HCT116 (cell line): ENCODE data around the gene AURKAIP1. TPM values are rescaled to one million over a fixed set of nuclear protein-coding genes. Genes with fewer than 3 reads are reported as not detected.

Experiments
- ATAC-seq: fragments of 200-7000 bp; cut with Tn5 transposase; 2 replicates; pipeline ENCODE4 v1.9.1; 2020; ENCODE audit warnings: mild to moderate bottlenecking, moderate library complexity
- BruUV-seq: library from RNA; stranded (reverse); fragments of 400-500 nt; replicated peaks from 2 replicates; lab custom pipeline; 2021; lab: Mats Ljungman, UMichigan
- CTCF ChIA-PET: fragments of 300-600 bp; sonication (Branson Sonifier 250); formaldehyde crosslinking; loops from one replicate; lab custom pipeline; 2021; ENCODE audit warnings: antibody characterized with exemption; lab: Charles Lee
- POLR2A ChIA-PET: fragments of 300-600, 350-600 bp; sonication (Branson Sonifier 250); formaldehyde crosslinking; loops from one replicate; lab custom pipeline; 2021; ENCODE audit warnings: antibody characterized with exemption; lab: Charles Lee
- RAD21 ChIA-PET, 2 experiments: fragments of 300-600 bp; sonication (Branson Sonifier 250); formaldehyde crosslinking; loops; one replicate each; lab custom pipeline; 2023; ENCODE audit warnings: low total read pairs in 2 of 2; ENCODE audit not compliant: uncharacterized antibody in 2 of 2, unreplicated experiment in 2 of 2, low non-redundant PET in 1 of 2; lab: Charles Lee
- DNase-seq: peaks from one replicate; pipeline ENCODE4 v3.0.0-alpha.2; 2010; ENCODE audit warnings: low read depth, low spot score
- H2AFZ ChIP-seq: fragments of 200-600 bp; shearing (Covaris generic), sonication (generic); 2 replicates; pipeline ENCODE4 v1.6.1; 2017; ENCODE audit warnings: low read depth, mixed run types, mixed read lengths, antibody characterized with exemption, low read length; ENCODE audit not compliant: poor library complexity, severe bottlenecking
- H3K27ac ChIP-seq: 2 replicates; pipeline ENCODE4 v1.5.1; 2012; ENCODE audit warnings: low read depth, low read length
- H3K27me3 ChIP-seq: fragments of 200-600 bp; sonication (generic); 2 replicates; pipeline ENCODE4 v1.6.1; 2016; ENCODE audit warnings: mixed run types, low read length, mixed read lengths; ENCODE audit not compliant: insufficient read depth
- H3K36me3 ChIP-seq, 2 experiments: fragments of 200-500 bp in 1 of 2; fragments of 200-600 bp in 1 of 2; sonication (Bioruptor generic) in 1 of 2; sonication (generic) in 1 of 2; 2 replicates each; pipeline versions ENCODE4 v1.5.1 to v1.6.1; 2014 to 2016; ENCODE audit warnings: low read length in 2 of 2, inconsistent platforms in 1 of 2, mixed read lengths in 1 of 2, mixed run types in 1 of 2; ENCODE audit not compliant: insufficient read depth in 2 of 2, control insufficient read depth in 1 of 2
- H3K4me1 ChIP-seq, 2 experiments: fragments of 200-600 bp in 1 of 2; sonication (generic) in 1 of 2; 2 replicates each; pipeline versions ENCODE4 v1.5.1 to v1.6.1; 2012 to 2017; ENCODE audit warnings: low read length in 2 of 2, inconsistent platforms in 1 of 2, mild to moderate bottlenecking in 1 of 2, mixed read lengths in 1 of 2, mixed run types in 1 of 2, moderate library complexity in 1 of 2; ENCODE audit not compliant: insufficient read depth in 2 of 2, control insufficient read depth in 1 of 2
- H3K4me2 ChIP-seq: fragments of 200-600 bp; sonication (generic); 2 replicates; pipeline ENCODE4 v1.6.1; 2017; ENCODE audit warnings: mixed run types, low read length, mixed read lengths
- H3K4me3 ChIP-seq, 2 experiments: fragments of 200-600 bp in 1 of 2; sonication (generic) in 1 of 2; replicated peaks in 1 of 2; 2 replicates each; pipeline ENCODE4 v1.5.1; 2011 to 2016; ENCODE audit warnings: low read length in 2 of 2, control low read depth in 1 of 2, low read depth in 1 of 2, mild to moderate bottlenecking in 1 of 2, mixed read lengths in 1 of 2, mixed run types in 1 of 2
- H3K79me2 ChIP-seq: fragments of 200-600 bp; sonication (generic); 2 replicates; pipeline ENCODE4 v1.6.1; 2017; ENCODE audit warnings: mild to moderate bottlenecking, mixed run types, low read length, moderate library complexity, mixed read lengths; ENCODE audit not compliant: insufficient read depth
- H3K9ac ChIP-seq: fragments of 200-600 bp; sonication (generic); 2 replicates; pipeline ENCODE4 v1.6.1; 2016; ENCODE audit warnings: low read length, mixed read lengths
- H3K9me2 ChIP-seq: fragments of 200-600 bp; sonication (generic), shearing (Covaris generic); 2 replicates; pipeline ENCODE4 v1.6.1; 2017; ENCODE audit warnings: mixed run types, mild to moderate bottlenecking, moderate library complexity; ENCODE audit not compliant: insufficient read depth
- H3K9me3 ChIP-seq, 2 experiments: fragments of 200-500 bp in 1 of 2; fragments of 200-600 bp in 1 of 2; sonication (Bioruptor generic) in 1 of 2; sonication (generic) in 1 of 2; 2 replicates each; pipeline ENCODE4 v1.6.1; 2014 to 2017; ENCODE audit warnings: low read length in 2 of 2, mixed read lengths in 2 of 2, inconsistent platforms in 1 of 2, low read depth in 1 of 2, mild to moderate bottlenecking in 1 of 2, mixed run types in 1 of 2, moderate library complexity in 1 of 2; ENCODE audit not compliant: control insufficient read depth in 1 of 2, insufficient read depth in 1 of 2
- H4K20me1 ChIP-seq: fragments of 200-600 bp; sonication (generic), shearing (Covaris generic); 2 replicates; pipeline ENCODE4 v1.6.1; 2017; ENCODE audit warnings: mixed run types, mild to moderate bottlenecking, moderate library complexity; ENCODE audit not compliant: insufficient read depth
- CBX3 ChIP-seq: IDR thresholded peaks from 2 replicates; pipeline ENCODE4 v1.6.1; 2012; ENCODE audit warnings: low read depth
- CEBPB ChIP-seq: IDR thresholded peaks from 2 replicates; pipeline ENCODE4 v1.6.1; 2012; ENCODE audit warnings: low read depth
- ELF1 ChIP-seq: IDR thresholded peaks from 2 replicates; pipeline ENCODE4 v1.6.1; 2012; ENCODE audit warnings: low read depth, borderline replicate concordance
- EZH2 ChIP-seq: fragments of 200-600 bp; sonication (generic); IDR thresholded peaks from 2 replicates; pipeline ENCODE4 v1.6.1; 2017; ENCODE audit warnings: antibody characterized with exemption, mixed run types
- EZH2phosphoT487 ChIP-seq: fragments of 200-600 bp; IDR thresholded peaks from 2 replicates; pipeline ENCODE4 v1.6.1; 2018; ENCODE audit warnings: antibody characterized with exemption, borderline replicate concordance
- FOSL1 ChIP-seq: IDR thresholded peaks from 2 replicates; pipeline ENCODE4 v1.6.1; 2012; ENCODE audit warnings: low read depth
- POLR2A ChIP-seq: IDR thresholded peaks from 2 replicates; pipeline ENCODE4 v1.7.0; 2011; ENCODE audit warnings: borderline replicate concordance; ENCODE audit not compliant: insufficient read depth, insufficient read length; ENCODE audit errors: extremely low read depth
- POLR2AphosphoS5 ChIP-seq: IDR thresholded peaks from 2 replicates; pipeline ENCODE4 v1.6.1; 2011; ENCODE audit warnings: mild to moderate bottlenecking, low read depth, low read length, moderate library complexity
- SRF ChIP-seq: IDR thresholded peaks from 2 replicates; pipeline ENCODE4 v1.6.1; 2012; ENCODE audit warnings: low read depth
- TCF7L2 ChIP-seq: IDR thresholded peaks from 2 replicates; pipeline ENCODE4 v1.7.0; 2011; ENCODE audit warnings: borderline replicate concordance, inconsistent platforms; ENCODE audit not compliant: insufficient read depth, insufficient read length; ENCODE audit errors: extremely low read depth
- ZNF274 ChIP-seq: fragments of 200-500 bp; sonication (Bioruptor generic); IDR thresholded peaks from 2 replicates; pipeline ENCODE4 v1.6.1; 2014; ENCODE audit warnings: mild to moderate bottlenecking, low read depth, low read length, inconsistent platforms
- intact Hi-C: fragments of 100-400 bp; cut with micrococcal nuclease; formaldehyde crosslinking; loops from 2 replicates; pipeline ENCODE4 v1.10.0; 2022
- total RNA-seq: library from RNA; stranded (reverse); gene quantifications from one replicate; pipeline ENCODE4 v1.2.1, GENCODE V29; 2021; ENCODE audit not compliant: unreplicated experiment
- TF ChIP-seq, protein P1 (sequence below): IDR thresholded peaks from 2 replicates; pipeline ENCODE4 v1.6.1; 2011; ENCODE audit warnings: mild to moderate bottlenecking, low read length, moderate library complexity; ENCODE audit not compliant: insufficient replicate concordance; ENCODE audit errors: extremely low read depth
- TF ChIP-seq, protein P2 (sequence below): IDR thresholded peaks from 2 replicates; pipeline ENCODE4 v1.6.1; 2012
- TF ChIP-seq, protein P3 (sequence below): IDR thresholded peaks from 2 replicates; pipeline ENCODE4 v1.6.1; 2012

The AURKAIP1 gene
- total RNA-seq, 1 experiment from 2014 or later, result 200 TPM

DNA sequence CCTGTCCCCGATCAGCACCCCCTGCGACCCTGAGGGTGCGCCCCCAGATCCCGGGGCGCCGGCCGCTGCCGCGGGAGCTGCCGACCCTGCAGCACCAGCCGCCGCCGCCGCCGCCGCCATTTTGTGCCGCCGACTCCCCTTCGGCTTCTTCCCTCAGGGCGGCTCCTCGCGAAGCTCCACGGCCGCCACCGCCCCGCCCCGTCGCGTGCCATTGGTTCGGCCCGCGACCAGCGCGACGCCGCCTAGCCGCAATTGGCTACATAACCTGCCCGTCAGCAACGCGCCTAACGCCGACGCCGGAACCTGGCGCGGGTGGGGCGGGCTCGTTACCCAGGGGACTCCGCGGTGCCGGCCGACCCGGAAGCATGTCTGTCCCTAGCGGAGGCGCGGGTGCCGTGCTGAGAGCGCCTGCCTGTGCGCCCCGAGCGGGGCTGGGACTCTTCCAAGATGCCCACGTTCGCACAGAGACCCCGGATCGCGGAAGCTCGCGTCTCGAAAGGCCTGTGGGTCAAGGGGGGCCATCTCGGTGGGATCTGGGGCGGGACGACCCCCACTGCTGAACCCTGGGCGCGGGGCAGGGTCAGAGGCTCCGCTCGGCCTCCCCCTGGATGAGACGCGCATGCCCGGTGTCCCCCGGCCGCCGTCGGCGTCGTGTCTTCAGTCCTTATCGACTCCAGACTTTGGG, 24.3 kb upstream of the AURKAIP1 start, which contains the start of gene CCNL2 (continued):
- TF ChIP-seq, protein P1, sequence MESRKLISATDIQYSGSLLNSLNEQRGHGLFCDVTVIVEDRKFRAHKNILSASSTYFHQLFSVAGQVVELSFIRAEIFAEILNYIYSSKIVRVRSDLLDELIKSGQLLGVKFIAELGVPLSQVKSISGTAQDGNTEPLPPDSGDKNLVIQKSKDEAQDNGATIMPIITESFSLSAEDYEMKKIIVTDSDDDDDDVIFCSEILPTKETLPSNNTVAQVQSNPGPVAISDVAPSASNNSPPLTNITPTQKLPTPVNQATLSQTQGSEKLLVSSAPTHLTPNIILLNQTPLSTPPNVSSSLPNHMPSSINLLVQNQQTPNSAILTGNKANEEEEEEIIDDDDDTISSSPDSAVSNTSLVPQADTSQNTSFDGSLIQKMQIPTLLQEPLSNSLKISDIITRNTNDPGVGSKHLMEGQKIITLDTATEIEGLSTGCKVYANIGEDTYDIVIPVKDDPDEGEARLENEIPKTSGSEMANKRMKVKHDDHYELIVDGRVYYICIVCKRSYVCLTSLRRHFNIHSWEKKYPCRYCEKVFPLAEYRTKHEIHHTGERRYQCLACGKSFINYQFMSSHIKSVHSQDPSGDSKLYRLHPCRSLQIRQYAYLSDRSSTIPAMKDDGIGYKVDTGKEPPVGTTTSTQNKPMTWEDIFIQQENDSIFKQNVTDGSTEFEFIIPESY, result peak; percentile 32

DNA sequence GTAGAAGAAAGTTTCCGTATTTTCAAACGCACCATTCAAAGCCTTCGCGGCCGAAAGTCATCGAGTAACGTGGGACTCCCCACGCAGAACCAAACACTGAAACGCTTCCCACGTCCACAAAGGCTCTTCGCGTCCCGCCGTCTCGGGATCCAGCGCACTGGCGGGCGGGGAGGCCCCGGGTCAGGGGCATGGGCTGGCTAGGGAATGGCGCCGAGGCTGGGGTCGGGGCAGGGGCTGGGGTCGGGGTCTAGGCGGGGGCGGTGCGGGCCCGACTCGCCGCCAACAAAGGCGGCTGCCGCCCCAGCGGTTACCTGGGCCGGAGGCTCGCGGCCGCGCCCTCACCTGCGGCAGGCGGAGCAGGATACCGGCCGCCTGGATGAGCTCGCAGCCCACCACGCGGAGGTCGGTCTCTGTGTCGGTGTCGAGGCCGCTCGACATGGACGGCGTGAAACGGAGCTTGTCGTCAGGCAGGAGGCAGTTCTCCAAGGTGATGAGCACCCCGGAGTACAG, 23.7 kb upstream of the AURKAIP1 start:
- Histone ChIP-seq H3K4me3 (peak overlapping the region; percentile 76 to 99), H4K20me1 (peaks cover 9% of the 10 kb centered on the region; the same call in 1 of the 2 replicates), H3K9ac (peak overlapping the region; percentile 97), H3K79me2 (peaks cover 86% of the 10 kb centered on the region), H3K36me3 (peaks cover 29 to 51% of the 10 kb centered on the region in 2 experiments; a peak in 3 of 4 replicates)
- POLR2A ChIA-PET, result interaction anchor here (1.0 to 1.2 kb wide), 6 partner anchors 8 to 107 kb away, joined by 3 to 7 read pairs (median 4); partner anchors contain the start of genes AURKAIP1 and MRPL20
- intact Hi-C loops, result loop anchor here (1.0 kb wide), 1 partner anchor 54 kb away; no protein-coding TSS in a partner anchor
- ATAC-seq, result no peak; the same call in 1 of the 2 replicates
- CTCF ChIA-PET, result interaction anchor here (0.8 to 1.5 kb wide), 4 partner anchors 23 to 107 kb away, joined by 3 to 9 read pairs (median 4); partner anchors contain the start of gene AURKAIP1
- TF ChIP-seq, protein P1, result no peak
- no peak for TF ChIP-seq POLR2A
- no peak for TF ChIP-seq CEBPB
- no peak for TF ChIP-seq TCF7L2
- TF ChIP-seq ELF1, result no peak
- TF ChIP-seq, protein P2, sequence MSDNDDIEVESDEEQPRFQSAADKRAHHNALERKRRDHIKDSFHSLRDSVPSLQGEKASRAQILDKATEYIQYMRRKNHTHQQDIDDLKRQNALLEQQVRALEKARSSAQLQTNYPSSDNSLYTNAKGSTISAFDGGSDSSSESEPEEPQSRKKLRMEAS, result no peak
- TF ChIP-seq, protein P3, sequence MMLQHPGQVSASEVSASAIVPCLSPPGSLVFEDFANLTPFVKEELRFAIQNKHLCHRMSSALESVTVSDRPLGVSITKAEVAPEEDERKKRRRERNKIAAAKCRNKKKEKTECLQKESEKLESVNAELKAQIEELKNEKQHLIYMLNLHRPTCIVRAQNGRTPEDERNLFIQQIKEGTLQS, result no peak
- TF ChIP-seq EZH2phosphoT487, result no peak
- no peak for TF ChIP-seq EZH2
- no peak for TF ChIP-seq ZNF274
- no peak for TF ChIP-seq FOSL1
- no peak for TF ChIP-seq POLR2AphosphoS5
- no peak for TF ChIP-seq CBX3
- no peak for TF ChIP-seq SRF
- TF ChIP-seq, all 23 proteins: peak for 0
- RAD21 ChIA-PET, result interaction anchor here in 1 of 2 experiments (0.9 kb wide), 1 partner anchor 23 kb away, joined by 4 read pairs; the partner anchor contains the start of gene AURKAIP1
- Histone ChIP-seq H3K4me1 (peaks cover 8 to 43% of the 10 kb centered on the region in 2 experiments; a peak in 3 of 4 replicates), H3K27ac (peak overlapping the region; percentile 86), H3K4me2 (peak overlapping the region; percentile 99), H3K9me2 (no peaks in the 10 kb centered on the region), H3K9me3 (no peaks in the 10 kb centered on the region), H3K27me3 (no peaks in the 10 kb centered on the region), H2AFZ (no peak overlapping the region)
- BruUV-seq, result no TSS peak
- no peak for DNase-seq
